WTC11 (cell line): ENCODE data around the gene CD5L. TPM values are rescaled to one million over a fixed set of nuclear protein-coding genes. Genes with fewer than 3 reads are reported as not detected.

Experiments used
- ATAC-seq: fragments of 200-7000 bp; cut with Tn5 transposase; 2 replicates; pipeline ENCODE4 v1.10.0; 2021; ENCODE audit warnings: mild to moderate bottlenecking, moderate library complexity
- CTCF ChIA-PET: fragments of 300-600 bp; sonication (Branson Sonifier 250); formaldehyde crosslinking; loops from one replicate; lab custom pipeline; 2021; ENCODE audit warnings: antibody characterized with exemption; lab: Charles Lee
- POLR2A ChIA-PET: fragments of 350-600 bp; sonication (Branson Sonifier 250); formaldehyde crosslinking; loops from one replicate; lab custom pipeline; 2021; ENCODE audit warnings: antibody characterized with exemption; lab: Charles Lee
- DNase-seq: peaks from one replicate; pipeline ENCODE4 v3.0.0; 2021; ENCODE audit warnings: low spot score
- H3K27ac Mint-ChIP-seq: 2 replicates; pipeline ENCODE4 v1.8.0; 2021; ENCODE audit warnings: mixed read lengths
- H3K27me3 Mint-ChIP-seq: 2 replicates; pipeline ENCODE4 v1.8.0; 2021; ENCODE audit warnings: low read depth, mild to moderate bottlenecking, moderate library complexity, mixed read lengths
- H3K36me3 Mint-ChIP-seq: 2 replicates; pipeline ENCODE4 v1.8.0; 2021; ENCODE audit warnings: mixed read lengths
- H3K4me1 Mint-ChIP-seq: 2 replicates; pipeline ENCODE4 v1.8.0; 2022; ENCODE audit warnings: mixed read lengths
- H3K4me3 Mint-ChIP-seq: 2 replicates; pipeline ENCODE4 v1.8.0; 2021; ENCODE audit warnings: mild to moderate bottlenecking, moderate library complexity, mixed read lengths
- H3K9me3 Mint-ChIP-seq: 2 replicates; pipeline ENCODE4 v1.8.0; 2021; ENCODE audit warnings: mixed read lengths
- CTCF ChIP-seq: fragments of 200-600 bp; IDR thresholded peaks from 2 replicates; pipeline ENCODE4 v1.8.0; 2022; ENCODE audit warnings: antibody characterized with exemption
- E2F1 ChIP-seq: sonication (generic); formaldehyde crosslinking; IDR thresholded peaks from 2 replicates; pipeline ENCODE4 v1.8.0; 2022; ENCODE audit warnings: mild to moderate bottlenecking, missing genetic modification reagents
- IRF2 ChIP-seq: sonication (generic); formaldehyde crosslinking; IDR thresholded peaks from 2 replicates; pipeline ENCODE4 v1.8.0; 2022; ENCODE audit warnings: low read depth, missing genetic modification reagents, borderline replicate concordance
- JUN ChIP-seq: sonication (generic); formaldehyde crosslinking; IDR thresholded peaks from 2 replicates; pipeline ENCODE4 v1.8.0; 2023; ENCODE audit warnings: mild to moderate bottlenecking, missing genetic modification reagents
- MAX ChIP-seq: sonication (generic); formaldehyde crosslinking; IDR thresholded peaks from 2 replicates; pipeline ENCODE4 v1.8.0; 2022; ENCODE audit warnings: mild to moderate bottlenecking, missing genetic modification reagents
- NFYB ChIP-seq: sonication (generic); formaldehyde crosslinking; conservative IDR thresholded peaks from 2 replicates; pipeline ENCODE4 v1.8.0; 2022; ENCODE audit warnings: low read depth, missing genetic modification reagents
- PREB ChIP-seq: sonication (generic); formaldehyde crosslinking; IDR thresholded peaks from 2 replicates; pipeline ENCODE4 v1.8.1; 2022; ENCODE audit warnings: mild to moderate bottlenecking, missing genetic modification reagents, moderate library complexity, borderline replicate concordance
- RELA ChIP-seq: sonication (generic); formaldehyde crosslinking; IDR thresholded peaks from 2 replicates; pipeline ENCODE4 v1.8.1; 2022; ENCODE audit warnings: missing genetic modification reagents, mild to moderate bottlenecking, borderline replicate concordance
- STAT6 ChIP-seq: sonication (generic); formaldehyde crosslinking; conservative IDR thresholded peaks from 2 replicates; pipeline ENCODE4 v1.8.1; 2023; ENCODE audit warnings: mild to moderate bottlenecking, low read depth, missing genetic modification reagents, moderate library complexity
- TCF7 ChIP-seq: sonication (generic); formaldehyde crosslinking; IDR thresholded peaks from 2 replicates; pipeline ENCODE4 v1.8.0; 2022; ENCODE audit warnings: mild to moderate bottlenecking, low read depth, missing genetic modification reagents, moderate library complexity
- ZMAT4 ChIP-seq: fragments of 250-450 bp; sonication (Bioruptor Pico); IDR thresholded peaks from 2 replicates; pipeline ENCODE4 v1.9.0; 2021; ENCODE audit warnings: mild to moderate bottlenecking
- ZNF121 ChIP-seq: sonication (generic); formaldehyde crosslinking; IDR thresholded peaks from 2 replicates; pipeline ENCODE4 v1.8.0; 2023; ENCODE audit warnings: missing genetic modification reagents
- ZNF219 ChIP-seq: sonication (generic); formaldehyde crosslinking; IDR thresholded peaks from 2 replicates; pipeline ENCODE4 v1.8.0; 2023; ENCODE audit warnings: missing genetic modification reagents, mild to moderate bottlenecking, borderline replicate concordance
- ZNF263 ChIP-seq: sonication (generic); formaldehyde crosslinking; IDR thresholded peaks from 2 replicates; pipeline ENCODE4 v1.8.1; 2022; ENCODE audit warnings: low read depth, mild to moderate bottlenecking, moderate library complexity, missing genetic modification reagents
- ZNF317 ChIP-seq: sonication (generic); formaldehyde crosslinking; IDR thresholded peaks from 2 replicates; pipeline ENCODE4 v1.8.1; 2023; ENCODE audit warnings: low read depth, mild to moderate bottlenecking, moderate library complexity, missing genetic modification reagents, borderline replicate concordance
- ZSCAN18 ChIP-seq: fragments of 250-450 bp; sonication (Bioruptor Pico); IDR thresholded peaks from 2 replicates; pipeline ENCODE4 v2.1.2; 2022; ENCODE audit warnings: mild to moderate bottlenecking, moderate library complexity
- total RNA-seq: library from RNA; stranded (reverse); gene quantifications from 3 replicates; pipeline ENCODE4 v1.2.3, GENCODE V29; 2021

CD5L gene
- total RNA-seq, 1 experiment from 2014 or later = not detected

- peak; percentile 92 for ATAC-seq
- TF ChIP-seq ZNF263 (no peak), CTCF (peak; percentile 28; the same call in 1 of the 2 replicates), TCF7 (no peak), ZNF219 (CRISPR knock-in tag) (no peak), IRF2 (CRISPR knock-in tag) (no peak), ZNF121 (CRISPR knock-in tag) (no peak)
- no peak overlapping the region for H3K4me3 Mint-ChIP-seq
- no peak for DNase-seq
- peaks cover 5% of the 10 kb centered on the region; the same call in 1 of the 2 replicates for H3K9me3 Mint-ChIP-seq
- ChIA-PET POLR2A (no interaction called here), CTCF (interaction anchor here (0.6 to 1.6 kb wide), 16 partner anchors 34 to 247 kb away, joined by 3 to 22 read pairs (median 4); no protein-coding TSS in a partner anchor)
- H3K4me1 Mint-ChIP-seq = no peaks in the 10 kb centered on the region
- no peaks in the 10 kb centered on the region for H3K36me3 Mint-ChIP-seq
- no peak overlapping the region for H3K27ac Mint-ChIP-seq
- H3K27me3 Mint-ChIP-seq = no peaks in the 10 kb centered on the region; the same call in 1 of the 2 replicates
These were observed 36.5 kb upstream of the CD5L start for GRCh38 chr1:157878059-157878458.

GRCh38 chr1:157870490-157870889 is 28.9 kb upstream of the CD5L start:
- ATAC-seq = no peak
- H3K27ac Mint-ChIP-seq = no peak overlapping the region
- ChIA-PET CTCF (no interaction called here), POLR2A (no interaction called here)
- peaks cover 3% of the 10 kb centered on the region; the same call in 1 of the 2 replicates for H3K27me3 Mint-ChIP-seq
- H3K36me3 Mint-ChIP-seq = no peaks in the 10 kb centered on the region; the same call in 1 of the 2 replicates
- DNase-seq = no peak
- no peak overlapping the region; the same call in 1 of the 2 replicates for H3K4me3 Mint-ChIP-seq
- peaks cover 9% of the 10 kb centered on the region for H3K9me3 Mint-ChIP-seq
- H3K4me1 Mint-ChIP-seq = peaks cover 27% of the 10 kb centered on the region
- TF ChIP-seq JUN (CRISPR knock-in tag) = no peak
- TF ChIP-seq STAT6 (CRISPR knock-in tag) = no peak
- TF ChIP-seq PREB (CRISPR knock-in tag) = no peak
- no peak for TF ChIP-seq ZSCAN18 (CRISPR knock-in tag)
- no peak for TF ChIP-seq ZNF317
- no peak for TF ChIP-seq ZMAT4
- no peak for TF ChIP-seq E2F1 (CRISPR knock-in tag)
- TF ChIP-seq NFYB (CRISPR knock-in tag) = no peak
- TF ChIP-seq RELA (CRISPR knock-in tag) = no peak
- TF ChIP-seq MAX (CRISPR knock-in tag) = no peak
